ENCODE measurements around the gene BRIP1.
A peak's percentile ranks its signal among the peaks of the same experiment; 100 is the strongest.
"Not testable (repeated sequence)": the region's sequence is repeated elsewhere in the genome, so short reads cannot be mapped to it uniquely, and the experiment has no call there.

BRIP1 gene

DNA sequence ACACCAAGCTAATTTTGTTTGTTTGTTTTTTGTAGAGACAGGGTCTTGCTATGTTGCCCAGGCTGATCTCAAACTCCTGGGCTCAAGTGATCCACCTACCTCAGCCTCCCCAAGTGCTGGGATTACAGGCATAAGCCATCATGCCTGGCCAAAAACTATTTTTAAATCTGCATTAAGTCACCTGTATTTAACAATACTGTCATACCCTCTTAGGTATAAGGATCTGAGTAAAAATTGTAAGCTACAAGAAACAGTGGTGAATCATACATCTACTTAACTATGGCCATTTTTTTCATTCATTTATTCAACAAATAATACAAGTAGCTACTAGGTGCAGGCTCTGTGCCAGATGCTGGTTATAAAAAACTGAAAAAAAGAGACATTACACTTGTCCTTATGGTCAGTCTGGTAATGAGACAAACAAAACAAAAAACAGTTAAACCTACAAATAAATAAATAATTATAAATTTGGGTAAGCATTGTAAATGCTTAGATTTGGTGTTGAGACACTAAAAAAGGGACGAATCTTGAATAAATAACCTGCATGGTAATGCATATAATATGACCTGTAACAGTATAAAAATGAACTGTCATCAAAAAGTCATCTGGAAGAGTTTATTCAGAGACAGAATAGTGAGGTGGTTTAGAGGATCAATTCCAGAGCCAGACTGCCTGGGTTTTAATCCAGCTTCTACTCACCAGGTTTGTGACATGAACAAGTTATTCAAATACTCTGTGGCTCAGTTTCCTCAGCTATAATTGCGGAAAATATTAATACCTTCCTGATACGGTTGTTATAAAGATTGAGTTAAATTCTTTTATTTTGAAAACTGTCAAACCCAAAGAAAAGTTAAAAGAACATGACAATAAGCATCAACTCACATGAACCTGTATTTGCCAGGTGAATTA, 26.8 kb downstream of the BRIP1 start:
- Mint-ChIP-seq H3K27me3 (no peaks in the 10 kb centered on the region), H3K9me3 (no peaks in the 10 kb centered on the region), H3K36me3 (ENCODE audit: insufficient read depth) (peaks cover 4% of the 10 kb centered on the region), H3K27ac (ENCODE audit: low read depth) (no peak overlapping the region), H3K4me1 (no peaks in the 10 kb centered on the region), H3K4me3 (no peak overlapping the region)
- ATAC-seq (replicated peaks; ENCODE audit: extremely low read depth, poor library complexity, severe bottlenecking), result no peak
- DNase-seq (ENCODE audit: low spot score in 2 of 2), result no peak

DNA sequence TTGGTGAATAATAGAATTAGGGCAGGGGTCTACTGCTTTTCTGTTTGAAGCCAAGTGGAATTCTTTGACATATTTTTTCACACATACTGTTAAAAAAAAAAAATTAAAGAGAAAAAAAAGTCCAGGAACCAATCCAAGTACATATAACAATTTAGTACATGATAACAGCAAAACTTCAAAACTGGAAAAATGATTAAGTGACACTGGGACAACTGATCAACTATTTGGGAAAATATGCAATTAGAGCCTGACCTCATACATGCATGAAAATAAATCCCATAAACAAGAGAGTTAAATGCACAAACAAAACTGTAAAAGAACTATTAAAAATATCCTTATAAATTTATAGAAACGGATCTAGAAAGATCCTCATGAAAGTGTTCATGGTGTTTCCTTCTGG, 27.7 kb downstream of the BRIP1 start:
- peaks cover 2% of the 10 kb centered on the region for H3K36me3 Mint-ChIP-seq (ENCODE audit: insufficient read depth)
- no peak overlapping the region for H3K27ac Mint-ChIP-seq (ENCODE audit: low read depth)
- no peak for DNase-seq (ENCODE audit: low spot score in 2 of 2)
- no peak overlapping the region for H3K4me3 Mint-ChIP-seq
- H3K4me1 Mint-ChIP-seq, result no peaks in the 10 kb centered on the region
- no peaks in the 10 kb centered on the region for H3K9me3 Mint-ChIP-seq
- H3K27me3 Mint-ChIP-seq, result no peaks in the 10 kb centered on the region
- ATAC-seq (replicated peaks; ENCODE audit: extremely low read depth, poor library complexity, severe bottlenecking), result no peak

DNA sequence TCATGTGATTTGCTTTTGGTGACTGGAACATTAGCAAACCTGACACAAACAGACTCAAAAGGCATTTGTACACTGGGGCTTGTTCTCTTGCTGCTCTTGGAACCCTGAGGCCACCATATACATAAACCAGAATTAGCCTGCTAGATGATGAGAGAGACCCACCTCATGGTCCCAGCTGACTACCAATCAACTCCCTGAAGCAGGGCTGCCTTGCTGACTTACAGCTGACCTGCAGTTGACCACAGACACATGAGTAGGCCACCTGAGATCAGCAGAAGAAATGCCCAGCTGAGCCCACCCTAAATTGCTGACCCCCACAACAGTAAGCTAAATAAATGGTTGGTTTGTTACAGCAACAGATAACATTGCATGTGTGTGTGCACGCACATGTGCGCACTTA, 28.7 kb downstream of the BRIP1 start:
- H3K27me3 Mint-ChIP-seq, result no peaks in the 10 kb centered on the region
- H3K36me3 Mint-ChIP-seq (ENCODE audit: insufficient read depth), result peaks cover 2% of the 10 kb centered on the region
- no peak overlapping the region for H3K27ac Mint-ChIP-seq (ENCODE audit: low read depth)
- DNase-seq (ENCODE audit: low spot score in 2 of 2), result no peak
- H3K4me1 Mint-ChIP-seq, result no peaks in the 10 kb centered on the region
- H3K9me3 Mint-ChIP-seq, result no peaks in the 10 kb centered on the region
- H3K4me3 Mint-ChIP-seq, result no peak overlapping the region
- no peak for ATAC-seq (replicated peaks; ENCODE audit: extremely low read depth, poor library complexity, severe bottlenecking)

DNA sequence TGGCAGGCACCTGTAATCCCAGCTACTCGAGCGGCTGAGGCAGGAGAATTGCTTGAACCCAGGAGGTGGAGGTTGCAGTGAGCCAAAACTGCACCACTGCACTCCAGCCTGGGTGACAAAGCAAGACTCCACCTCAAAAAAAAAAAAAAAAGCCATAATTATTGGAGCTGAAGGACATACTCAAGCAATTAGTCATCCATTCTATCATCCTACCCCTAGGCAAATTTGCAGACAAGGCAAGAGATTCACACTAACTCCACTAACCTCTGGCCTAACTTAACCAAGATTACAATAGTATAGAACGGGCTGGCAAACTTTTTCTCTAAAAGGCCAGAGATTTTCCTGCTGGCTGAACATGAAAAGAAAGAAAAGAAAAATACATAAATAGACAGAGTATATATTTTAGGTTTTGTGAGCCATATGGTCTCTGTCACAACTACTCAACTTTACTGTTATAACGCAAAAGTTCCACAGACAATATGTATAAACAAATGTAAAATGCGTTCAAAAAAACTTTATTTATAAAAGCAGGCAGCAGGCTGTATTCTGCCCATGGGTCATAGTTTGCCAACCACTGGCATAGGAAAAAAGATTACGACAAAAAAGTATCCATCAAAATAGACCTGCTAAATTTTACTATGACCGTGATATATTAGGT, 29.7 kb downstream of the BRIP1 start:
- DNase-seq (ENCODE audit: low spot score in 2 of 2) (no peak), ATAC-seq (replicated peaks; ENCODE audit: extremely low read depth, poor library complexity, severe bottlenecking) (no peak)
- peaks cover 2% of the 10 kb centered on the region for H3K36me3 Mint-ChIP-seq (ENCODE audit: insufficient read depth)
- no peaks in the 10 kb centered on the region for H3K9me3 Mint-ChIP-seq
- H3K27me3 Mint-ChIP-seq, result no peaks in the 10 kb centered on the region
- no peak overlapping the region for H3K4me3 Mint-ChIP-seq
- H3K27ac Mint-ChIP-seq (ENCODE audit: low read depth), result no peak overlapping the region
- no peaks in the 10 kb centered on the region for H3K4me1 Mint-ChIP-seq

DNA sequence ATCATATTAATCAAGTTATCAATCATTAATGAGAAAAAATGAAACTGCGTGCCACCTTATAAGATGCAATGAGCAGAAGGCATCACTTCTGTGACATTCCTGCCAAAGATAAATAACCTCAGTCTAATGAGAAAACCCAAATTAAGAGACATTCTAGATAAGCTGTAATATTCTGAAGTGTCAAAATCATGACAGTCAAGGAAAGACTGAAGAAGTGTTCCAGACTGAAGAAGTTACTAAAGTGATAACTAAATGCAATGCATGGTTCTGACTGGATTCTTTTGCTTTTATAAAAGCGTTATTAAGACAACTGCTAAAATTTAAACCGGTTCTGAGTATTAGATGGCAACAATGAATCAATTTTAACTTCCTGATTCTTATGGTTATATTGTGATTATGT, 30.9 kb downstream of the BRIP1 start:
- Mint-ChIP-seq H3K4me3 (no peak overlapping the region), H3K27me3 (no peaks in the 10 kb centered on the region), H3K27ac (ENCODE audit: low read depth) (no peak overlapping the region), H3K36me3 (ENCODE audit: insufficient read depth) (peaks cover 2% of the 10 kb centered on the region), H3K4me1 (no peaks in the 10 kb centered on the region), H3K9me3 (peaks cover 5% of the 10 kb centered on the region)
- no peak for ATAC-seq (replicated peaks; ENCODE audit: extremely low read depth, poor library complexity, severe bottlenecking)
- no peak for DNase-seq (ENCODE audit: low spot score in 2 of 2)

DNA sequence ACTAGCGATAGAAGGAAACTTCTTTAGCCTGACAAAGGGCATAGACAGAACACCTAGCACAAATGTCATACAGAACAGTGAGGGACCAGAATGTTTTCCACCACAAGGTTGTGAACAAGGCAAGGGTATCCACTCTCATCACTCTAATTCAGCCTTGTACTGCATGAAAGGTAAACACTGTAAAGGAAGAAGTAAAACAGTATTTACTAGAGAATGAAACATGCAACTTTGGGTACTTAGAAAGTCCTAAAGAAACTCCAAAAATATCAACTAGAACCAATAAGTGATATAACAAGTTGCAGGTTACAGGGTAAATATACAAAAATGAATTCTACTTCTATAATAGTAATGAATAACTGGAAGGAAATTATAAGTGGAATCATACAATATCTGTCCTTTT, 32.2 kb downstream of the BRIP1 start:
- Mint-ChIP-seq H3K4me3 (no peak overlapping the region), H3K27me3 (no peaks in the 10 kb centered on the region), H3K36me3 (ENCODE audit: insufficient read depth) (peaks cover 2% of the 10 kb centered on the region), H3K4me1 (no peaks in the 10 kb centered on the region), H3K9me3 (peaks cover 5% of the 10 kb centered on the region), H3K27ac (ENCODE audit: low read depth) (no peak overlapping the region)
- DNase-seq (ENCODE audit: low spot score in 2 of 2) (no peak), ATAC-seq (replicated peaks; ENCODE audit: extremely low read depth, poor library complexity, severe bottlenecking) (no peak)

DNA sequence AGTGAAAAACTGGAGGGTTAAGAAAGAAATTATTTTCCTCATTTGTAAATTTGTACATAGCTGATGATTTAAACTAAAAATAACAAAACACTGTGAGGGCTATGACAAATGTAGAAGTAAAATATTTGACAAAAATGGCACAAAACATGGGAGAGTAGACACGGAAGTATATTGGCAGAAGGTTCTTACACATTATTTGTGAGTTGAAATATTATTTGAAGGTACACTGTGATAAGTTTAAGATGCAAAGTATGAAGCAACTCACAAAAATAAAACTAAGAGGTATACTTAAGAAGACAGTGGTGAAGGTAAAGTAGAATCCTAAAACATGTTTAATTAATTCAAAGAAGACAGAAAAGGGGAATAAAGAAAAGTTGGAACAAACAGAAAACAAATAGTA, 34.6 kb downstream of the BRIP1 start:
- no peaks in the 10 kb centered on the region for H3K27me3 Mint-ChIP-seq
- H3K4me1 Mint-ChIP-seq, result no peaks in the 10 kb centered on the region
- H3K36me3 Mint-ChIP-seq (ENCODE audit: insufficient read depth), result peaks cover 2% of the 10 kb centered on the region
- H3K4me3 Mint-ChIP-seq, result no peak overlapping the region
- peaks cover 5% of the 10 kb centered on the region for H3K9me3 Mint-ChIP-seq
- DNase-seq (ENCODE audit: low spot score in 2 of 2), result no peak
- peak overlapping the region; percentile 59 for H3K27ac Mint-ChIP-seq (ENCODE audit: low read depth)
- no peak for ATAC-seq (replicated peaks; ENCODE audit: extremely low read depth, poor library complexity, severe bottlenecking)

DNA sequence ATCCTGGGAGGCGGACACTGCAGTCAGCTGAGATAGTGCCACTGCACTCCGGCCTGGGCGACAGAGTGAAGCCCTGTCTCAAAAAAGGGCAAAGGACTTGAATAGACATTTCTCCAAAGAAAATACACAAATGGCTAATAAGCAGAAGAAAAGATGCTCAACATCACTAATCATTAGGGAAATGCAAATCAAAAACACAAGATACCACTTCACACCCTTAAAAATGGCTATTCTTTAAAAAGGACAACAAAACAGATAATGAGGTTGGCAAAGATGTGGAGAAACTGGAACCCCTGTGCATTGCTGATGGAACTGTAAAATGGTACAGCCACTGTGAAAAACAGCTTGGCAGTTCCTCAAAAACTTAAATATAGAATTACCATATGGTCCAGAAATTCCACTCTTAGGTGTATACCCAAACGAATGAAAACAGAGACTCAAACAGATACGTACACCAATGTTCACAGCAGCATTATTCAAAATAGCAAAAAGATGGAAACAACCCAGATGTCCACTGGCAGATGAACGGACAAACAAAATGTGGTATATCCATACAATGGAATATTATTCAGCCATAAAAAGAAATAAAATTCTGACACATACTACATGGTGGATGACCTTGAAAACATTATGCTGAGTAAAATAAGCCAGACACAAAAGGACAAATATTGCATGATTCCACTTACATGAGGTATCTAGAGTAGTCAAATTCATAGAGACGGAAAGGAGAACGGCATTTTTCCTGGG, 35.5 kb downstream of the BRIP1 start:
- Mint-ChIP-seq H3K36me3 (ENCODE audit: insufficient read depth) (peaks cover 2% of the 10 kb centered on the region), H3K27ac (ENCODE audit: low read depth) (no peak overlapping the region), H3K4me3 (no peak overlapping the region), H3K4me1 (no peaks in the 10 kb centered on the region), H3K9me3 (peaks cover 5% of the 10 kb centered on the region), H3K27me3 (no peaks in the 10 kb centered on the region)
- ATAC-seq (replicated peaks; ENCODE audit: extremely low read depth, poor library complexity, severe bottlenecking), result no peak
- no peak for DNase-seq (ENCODE audit: low spot score in 2 of 2)

DNA sequence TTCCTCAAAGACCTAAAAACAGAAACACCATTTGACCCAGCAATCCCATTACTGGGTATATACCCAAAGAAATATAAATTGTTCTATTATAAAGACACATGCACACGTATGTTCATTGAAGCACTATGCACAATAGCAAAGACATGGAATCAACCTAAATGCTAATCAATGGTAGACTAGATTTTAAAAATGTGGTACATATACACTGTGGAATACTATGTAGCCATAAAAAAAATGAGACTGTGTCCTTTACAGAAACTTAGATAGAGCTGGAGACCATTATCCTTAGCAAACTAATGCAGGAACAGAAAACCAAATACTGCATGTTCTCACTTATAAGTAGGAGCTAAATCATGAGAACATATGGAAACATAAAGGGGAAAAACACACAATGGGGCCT, 36.5 kb downstream of the BRIP1 start:
- H3K27ac Mint-ChIP-seq (ENCODE audit: low read depth); ATAC-seq (replicated peaks; ENCODE audit: extremely low read depth, poor library complexity, severe bottlenecking); H3K36me3 Mint-ChIP-seq (ENCODE audit: insufficient read depth): not testable (repeated sequence)

DNA sequence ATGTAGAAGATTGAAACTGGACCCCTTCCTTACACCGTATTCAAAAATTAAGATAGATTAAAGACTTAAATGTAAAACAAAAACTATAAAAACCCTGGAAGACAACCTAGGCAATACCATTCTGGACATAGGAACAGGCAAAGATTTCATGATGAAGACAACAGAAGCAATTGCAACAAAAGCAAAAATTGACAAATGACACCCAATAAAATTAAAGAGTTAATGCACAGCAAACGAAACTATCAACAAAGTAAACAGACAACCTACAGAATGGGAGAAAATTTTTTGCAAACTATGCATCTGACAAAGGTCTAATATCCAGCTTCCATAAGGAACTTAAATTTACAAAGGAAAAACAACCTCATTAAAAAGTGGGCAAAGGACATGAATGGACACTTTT, 37.1 kb downstream of the BRIP1 start:
- H3K27me3 Mint-ChIP-seq; DNase-seq (ENCODE audit: low spot score in 2 of 2); H3K9me3 Mint-ChIP-seq; H3K4me1 Mint-ChIP-seq; H3K4me3 Mint-ChIP-seq; ATAC-seq (replicated peaks; ENCODE audit: extremely low read depth, poor library complexity, severe bottlenecking); H3K27ac Mint-ChIP-seq (ENCODE audit: low read depth); H3K36me3 Mint-ChIP-seq (ENCODE audit: insufficient read depth): not testable (repeated sequence)

More for the DNA sequence above, 36.5 kb downstream of the BRIP1 start:
- not testable (repeated sequence) for H3K4me3 Mint-ChIP-seq; H3K9me3 Mint-ChIP-seq; H3K27me3 Mint-ChIP-seq; DNase-seq (ENCODE audit: low spot score in 2 of 2); H3K4me1 Mint-ChIP-seq

DNA sequence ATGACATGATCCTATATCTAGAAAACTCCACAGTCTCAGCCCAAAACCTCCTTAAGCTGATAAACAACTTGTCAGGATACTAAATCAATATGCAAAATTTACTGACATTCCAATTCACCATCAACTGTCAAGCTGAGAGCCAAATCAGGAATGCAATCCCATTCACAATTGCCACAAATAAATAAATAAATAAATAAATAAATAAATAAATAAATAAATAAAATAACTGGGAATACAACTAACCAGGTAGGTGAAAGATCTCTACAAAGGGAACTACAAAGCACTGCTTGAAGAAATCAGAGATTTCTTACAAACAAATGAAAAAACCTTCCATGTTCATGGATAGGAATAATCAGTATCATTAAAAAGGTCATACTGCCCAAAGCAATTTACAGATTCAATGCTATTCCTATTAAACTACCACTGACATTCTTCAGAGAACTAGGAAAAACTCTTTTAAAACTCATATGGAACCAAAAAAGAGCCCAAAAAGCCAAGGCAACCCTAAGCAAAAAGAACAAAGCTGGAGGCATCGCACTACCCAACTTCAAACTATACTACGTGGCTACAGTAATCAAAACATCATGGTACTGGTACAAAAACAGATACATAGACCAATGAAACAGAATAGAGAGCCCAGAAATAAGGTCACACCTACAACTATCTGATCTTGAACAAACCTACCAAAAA, 37.7 kb downstream of the BRIP1 start:
- no peak overlapping the region for H3K4me3 Mint-ChIP-seq
- H3K9me3 Mint-ChIP-seq, result peaks cover 5% of the 10 kb centered on the region
- no peak overlapping the region for H3K27ac Mint-ChIP-seq (ENCODE audit: low read depth)
- H3K4me1 Mint-ChIP-seq, result no peaks in the 10 kb centered on the region
- no peaks in the 10 kb centered on the region for H3K27me3 Mint-ChIP-seq
- H3K36me3 Mint-ChIP-seq (ENCODE audit: insufficient read depth), result peaks cover 6% of the 10 kb centered on the region
- ATAC-seq (replicated peaks; ENCODE audit: extremely low read depth, poor library complexity, severe bottlenecking), result no peak
- DNase-seq (ENCODE audit: low spot score in 2 of 2), result no peak

All from central memory CD8-positive, alpha-beta T cell (primary cell).